PC-9 (cell line): ENCODE data around the gene GPR108.

Source experiments
- EZH2 ChIP-seq: fragments of 200-600 bp; sonication (generic); IDR thresholded peaks from 2 replicates; pipeline ENCODE4 v1.8.0; 2017; ENCODE audit warnings: antibody characterized with exemption, low read depth
- TF ChIP-seq, protein P1 (sequence below): fragments of 200-600 bp; sonication (generic); conservative IDR thresholded peaks from 2 replicates; pipeline ENCODE4 v1.6.1; 2017; ENCODE audit warnings: mixed run types, antibody characterized with exemption, mild to moderate bottlenecking, moderate library complexity

DNA sequence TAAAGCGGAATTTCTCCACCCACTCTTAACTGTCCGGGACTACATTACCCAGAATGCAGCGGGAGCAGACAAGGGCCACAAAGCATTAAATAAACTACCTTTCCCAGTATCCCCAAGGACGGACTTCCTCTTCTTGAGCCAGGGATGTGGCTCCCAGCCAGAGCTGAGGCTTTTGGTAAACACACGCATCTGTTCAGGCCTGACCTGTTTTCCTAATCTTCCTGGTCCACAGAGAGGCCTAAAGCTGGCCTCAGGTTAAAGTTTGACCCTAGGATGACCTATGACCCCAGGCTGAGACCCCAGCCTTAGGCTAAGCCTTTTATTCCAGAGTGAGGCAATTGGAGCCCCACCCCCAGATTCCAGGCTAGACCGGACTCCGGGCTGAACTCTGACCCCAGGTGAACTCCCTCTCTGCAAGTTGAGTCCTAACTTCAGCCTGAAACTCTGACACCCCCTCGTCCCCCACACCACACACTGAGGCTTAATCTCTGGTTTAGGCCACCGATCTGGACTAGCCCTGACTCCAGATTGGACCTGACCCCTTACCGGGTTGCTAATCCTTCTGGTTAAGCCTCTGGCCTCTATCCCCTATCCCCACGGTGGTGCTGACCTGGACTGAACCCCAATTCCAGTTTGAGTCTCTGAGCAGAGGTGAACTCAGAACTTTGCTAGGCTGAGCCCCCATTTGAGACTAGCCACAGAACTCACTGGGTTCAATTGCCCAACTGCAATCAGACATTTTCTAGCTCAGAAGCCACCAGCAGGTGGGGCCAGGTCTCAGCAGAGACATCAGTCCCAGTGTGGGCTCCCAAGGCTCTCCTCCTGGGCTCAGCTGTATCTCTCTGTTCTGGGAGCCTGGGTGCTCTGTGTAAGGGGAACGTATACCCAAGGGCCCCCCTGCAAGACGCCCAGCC lies 750 bp upstream of the GPR108 start:
- TF ChIP-seq, protein P1, sequence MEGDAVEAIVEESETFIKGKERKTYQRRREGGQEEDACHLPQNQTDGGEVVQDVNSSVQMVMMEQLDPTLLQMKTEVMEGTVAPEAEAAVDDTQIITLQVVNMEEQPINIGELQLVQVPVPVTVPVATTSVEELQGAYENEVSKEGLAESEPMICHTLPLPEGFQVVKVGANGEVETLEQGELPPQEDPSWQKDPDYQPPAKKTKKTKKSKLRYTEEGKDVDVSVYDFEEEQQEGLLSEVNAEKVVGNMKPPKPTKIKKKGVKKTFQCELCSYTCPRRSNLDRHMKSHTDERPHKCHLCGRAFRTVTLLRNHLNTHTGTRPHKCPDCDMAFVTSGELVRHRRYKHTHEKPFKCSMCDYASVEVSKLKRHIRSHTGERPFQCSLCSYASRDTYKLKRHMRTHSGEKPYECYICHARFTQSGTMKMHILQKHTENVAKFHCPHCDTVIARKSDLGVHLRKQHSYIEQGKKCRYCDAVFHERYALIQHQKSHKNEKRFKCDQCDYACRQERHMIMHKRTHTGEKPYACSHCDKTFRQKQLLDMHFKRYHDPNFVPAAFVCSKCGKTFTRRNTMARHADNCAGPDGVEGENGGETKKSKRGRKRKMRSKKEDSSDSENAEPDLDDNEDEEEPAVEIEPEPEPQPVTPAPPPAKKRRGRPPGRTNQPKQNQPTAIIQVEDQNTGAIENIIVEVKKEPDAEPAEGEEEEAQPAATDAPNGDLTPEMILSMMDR: peak; percentile 72
- TF ChIP-seq EZH2: no peak
